RKO (cell line): ENCODE measurements around the gene MAN1A1.

Experiments
- DNase-seq: peaks from one replicate; pipeline ENCODE4 v3.0.0-alpha.2; 2016; ENCODE audit warnings: low spot score

MAN1A1 gene

GRCh38 chr6:119140196-119141140 lies 209.1 kb downstream of the MAN1A1 start:
- no peak for DNase-seq

GRCh38 chr6:119138906-119139541 lies 210.5 kb downstream of the MAN1A1 start:
- DNase-seq: no peak

GRCh38 chr6:119137194-119138072 lies 212.1 kb downstream of the MAN1A1 start:
- DNase-seq: no peak

- DNase-seq: no peak
Observed at GRCh38 chr6:119134752-119135151, 214.8 kb downstream of the MAN1A1 start.

GRCh38 chr6:119133400-119133799 lies 216.2 kb downstream of the MAN1A1 start:
- DNase-seq: no peak

- no peak for DNase-seq
Observed at GRCh38 chr6:119132261-119132981, 217.1 kb downstream of the MAN1A1 start.

GRCh38 chr6:119129968-119130484 lies 219.5 kb downstream of the MAN1A1 start:
- DNase-seq: peak; percentile 66

GRCh38 chr6:119129148-119129967 lies 220.2 kb downstream of the MAN1A1 start:
- DNase-seq: peak; percentile 73

- no peak for DNase-seq
Observed at GRCh38 chr6:119128252-119128912, 221.2 kb downstream of the MAN1A1 start.

GRCh38 chr6:119127627-119128026 lies 221.9 kb downstream of the MAN1A1 start:
- DNase-seq: no peak
